Effector memory CD4-positive, alpha-beta T cell (primary cell): Measurements from ENCODE around the gene OR6S1.

Experiments
- DNase-seq, 3 donors: peaks; one replicate each; pipeline ENCODE4 v3.0.0-alpha.2; 2020
- H3K27ac ChIP-seq: 2 replicates; pipeline ENCODE4 v1.7.0; 2013; ENCODE audit warnings: mild to moderate bottlenecking, low read length, moderate library complexity; ENCODE audit not compliant: insufficient read depth, poor library complexity, severe bottlenecking
- H3K27me3 ChIP-seq: replicated peaks from 2 replicates; pipeline ENCODE4 v1.7.0; 2013; ENCODE audit warnings: mild to moderate bottlenecking, low read length; ENCODE audit not compliant: insufficient read depth, control insufficient read depth, poor library complexity, severe bottlenecking
- H3K36me3 ChIP-seq: 2 replicates; pipeline ENCODE4 v1.7.0; 2013; ENCODE audit warnings: mild to moderate bottlenecking, low read length, moderate library complexity; ENCODE audit not compliant: control insufficient read depth, insufficient read depth
- H3K4me1 ChIP-seq: 2 replicates; pipeline ENCODE4 v1.7.0; 2013; ENCODE audit warnings: low read length, mild to moderate bottlenecking; ENCODE audit not compliant: control insufficient read depth, insufficient read depth, poor library complexity, severe bottlenecking
- H3K4me3 ChIP-seq: 2 replicates; pipeline ENCODE4 v1.7.0; 2013; ENCODE audit warnings: low read length, low read depth, mild to moderate bottlenecking; ENCODE audit not compliant: insufficient read depth, poor library complexity, severe bottlenecking
- H3K9me3 ChIP-seq: 2 replicates; pipeline ENCODE4 v1.7.0; 2013; ENCODE audit warnings: mild to moderate bottlenecking, low read length, moderate library complexity; ENCODE audit not compliant: control insufficient read depth
- total RNA-seq, 3 donors: gene quantifications; one replicate each; lab custom pipeline; 2026; lab: John Stamatoyannopoulos, UW

OR6S1 gene
- total RNA-seq, result 0 reads per million in 3 donors

- Histone ChIP-seq H3K9me3 (no peaks in the 10 kb centered on the region), H3K4me1 (no peaks in the 10 kb centered on the region), H3K27ac (no peak within 1 kb of the TSS), H3K36me3 (no peaks in the 10 kb centered on the region), H3K4me3 (no peak within 1 kb of the TSS), H3K27me3 (no peaks in the 10 kb centered on the region)
- DNase-seq, result no peak
These were observed at the start of gene OR6S1 for GRCh38 chr14:20641591-20641990. Gene OR6S1 (minus strand): TSS chr14:20641691. CDS start chr14:20641691, 0 bp downstream.

- no peaks in the 10 kb centered on the region for H3K4me1 ChIP-seq
- H3K27me3 ChIP-seq, result no peaks in the 10 kb centered on the region
- no peak overlapping the region for H3K27ac ChIP-seq
- DNase-seq, result peak in 2 of 3 donors; percentile 11 to 22
- H3K9me3 ChIP-seq, result no peaks in the 10 kb centered on the region
- H3K36me3 ChIP-seq, result no peaks in the 10 kb centered on the region
- H3K4me3 ChIP-seq, result no peak overlapping the region
These were observed 49.6 kb upstream of the OR6S1 start for GRCh38 chr14:20690848-20691640.

GRCh38 chr14:20688167-20688839 is 46.8 kb upstream of the OR6S1 start, which contains the start of gene ANG:
Gene ANG (plus strand): TSS chr14:20688764. CDS start chr14:20693565, 4,801 bp downstream.
- H3K4me3 ChIP-seq, result no peak within 1 kb of the TSS
- no peak within 1 kb of the TSS for H3K27ac ChIP-seq
- H3K36me3 ChIP-seq, result no peaks in the 10 kb centered on the region
- no peak for DNase-seq
- H3K9me3 ChIP-seq, result no peaks in the 10 kb centered on the region
- H3K27me3 ChIP-seq, result no peaks in the 10 kb centered on the region
- no peaks in the 10 kb centered on the region for H3K4me1 ChIP-seq

GRCh38 chr14:20687362-20688166 is 46.1 kb upstream of the OR6S1 start:
- H3K4me1 ChIP-seq, result no peaks in the 10 kb centered on the region

GRCh38 chr14:20686386-20687143 is 45.1 kb upstream of the OR6S1 start:
- no peaks in the 10 kb centered on the region for H3K36me3 ChIP-seq
- no peak overlapping the region for H3K27ac ChIP-seq
- H3K4me3 ChIP-seq, result no peak overlapping the region
- no peaks in the 10 kb centered on the region for H3K9me3 ChIP-seq
- no peak for DNase-seq
- peaks cover 2% of the 10 kb centered on the region for H3K4me1 ChIP-seq
- no peaks in the 10 kb centered on the region for H3K27me3 ChIP-seq

More at GRCh38 chr14:20687362-20688166, 46.1 kb upstream of the OR6S1 start:
- no peaks in the 10 kb centered on the region for H3K9me3 ChIP-seq
- H3K27ac ChIP-seq, result no peak overlapping the region
- H3K4me3 ChIP-seq, result no peak overlapping the region
- H3K27me3 ChIP-seq, result no peaks in the 10 kb centered on the region
- H3K36me3 ChIP-seq, result no peaks in the 10 kb centered on the region
- no peak for DNase-seq

- Histone ChIP-seq H3K4me3 (peak overlapping the region; percentile 81), H3K36me3 (no peaks in the 10 kb centered on the region), H3K27ac (peak overlapping the region; percentile 94), H3K9me3 (no peaks in the 10 kb centered on the region), H3K27me3 (no peaks in the 10 kb centered on the region), H3K4me1 (peaks cover 17% of the 10 kb centered on the region)
- DNase-seq, result no peak
These were observed 43.4 kb upstream of the OR6S1 start for GRCh38 chr14:20684662-20685456.

- Histone ChIP-seq H3K27me3 (no peaks in the 10 kb centered on the region), H3K4me3 (peak within 1 kb of the TSS; percentile 81), H3K27ac (peak within 1 kb of the TSS; percentile 94), H3K4me1 (peaks cover 21% of the 10 kb centered on the region), H3K9me3 (no peaks in the 10 kb centered on the region), H3K36me3 (no peaks in the 10 kb centered on the region)
- peak; percentile 63 to 74 (median 67) for DNase-seq
These were observed 42.6 kb upstream of the OR6S1 start, which contains the start of gene RNASE4 for GRCh38 chr14:20683891-20684661. Gene RNASE4 (plus strand): TSS chr14:20684560. CDS start chr14:20699372, 14,812 bp downstream.

GRCh38 chr14:20683125-20683890 is 41.8 kb upstream of the OR6S1 start:
- H3K27ac ChIP-seq, result peak overlapping the region; percentile 94
- peaks cover 21% of the 10 kb centered on the region for H3K4me1 ChIP-seq
- DNase-seq, result peak; percentile 48 to 54 (median 50)
- H3K27me3 ChIP-seq, result no peaks in the 10 kb centered on the region
- peak overlapping the region; percentile 81 for H3K4me3 ChIP-seq
- H3K36me3 ChIP-seq, result no peaks in the 10 kb centered on the region
- no peaks in the 10 kb centered on the region for H3K9me3 ChIP-seq
